Esophagus muscularis mucosa (tissue), 4 donors: ENCODE data around the gene GNG12.

ENCODE experiments used
- EP300 ChIP-seq: sonication (generic); formaldehyde crosslinking; IDR thresholded peaks from one replicate; pipeline ENCODE4 v1.6.1; 2017; ENCODE audit warnings: antibody characterized with exemption
- POLR2A ChIP-seq: fragments of 450-650 bp; IDR thresholded peaks from one replicate; pipeline ENCODE4 v1.6.1; 2017; ENCODE audit warnings: antibody characterized with exemption, moderate library complexity, mild to moderate bottlenecking, low read depth
- POLR2AphosphoS5 ChIP-seq, 2 donors: sonication (generic); formaldehyde crosslinking; IDR thresholded peaks; one replicate each; pipeline ENCODE4 v1.6.1; 2017; ENCODE audit warnings: antibody characterized with exemption in 2 of 2
- TF ChIP-seq, protein P1 (sequence below), 3 experiments: fragments of 200-600 bp in 2 of 3; fragments of 450-650 bp in 1 of 3; sonication (generic) in 2 of 3; IDR thresholded peaks; one replicate each; pipeline ENCODE4 v1.5.1; 2017 to 2019; ENCODE audit warnings: antibody characterized with exemption in 3 of 3, mild to moderate bottlenecking in 2 of 3, moderate library complexity in 1 of 3

DNA sequence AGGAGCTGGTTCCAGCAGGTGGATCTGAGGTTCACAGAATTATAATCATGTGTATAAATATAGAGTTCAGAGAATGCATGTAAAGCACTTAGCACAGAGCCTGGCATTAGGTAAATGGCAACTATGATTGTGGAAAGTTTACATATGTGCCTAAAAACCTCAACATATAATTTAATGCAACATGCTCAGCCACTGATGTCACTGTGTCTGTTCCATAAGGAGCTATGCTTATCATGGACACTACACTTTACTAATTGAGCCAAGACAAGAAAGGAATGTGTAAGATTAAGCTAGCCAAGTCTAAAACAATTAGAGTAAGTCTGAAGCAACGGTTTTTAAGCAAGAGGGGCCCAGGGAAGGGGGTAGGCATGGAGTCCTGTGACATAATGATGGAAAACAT is 61.5 kb downstream of the GNG12 start:
- TF ChIP-seq, protein P1, sequence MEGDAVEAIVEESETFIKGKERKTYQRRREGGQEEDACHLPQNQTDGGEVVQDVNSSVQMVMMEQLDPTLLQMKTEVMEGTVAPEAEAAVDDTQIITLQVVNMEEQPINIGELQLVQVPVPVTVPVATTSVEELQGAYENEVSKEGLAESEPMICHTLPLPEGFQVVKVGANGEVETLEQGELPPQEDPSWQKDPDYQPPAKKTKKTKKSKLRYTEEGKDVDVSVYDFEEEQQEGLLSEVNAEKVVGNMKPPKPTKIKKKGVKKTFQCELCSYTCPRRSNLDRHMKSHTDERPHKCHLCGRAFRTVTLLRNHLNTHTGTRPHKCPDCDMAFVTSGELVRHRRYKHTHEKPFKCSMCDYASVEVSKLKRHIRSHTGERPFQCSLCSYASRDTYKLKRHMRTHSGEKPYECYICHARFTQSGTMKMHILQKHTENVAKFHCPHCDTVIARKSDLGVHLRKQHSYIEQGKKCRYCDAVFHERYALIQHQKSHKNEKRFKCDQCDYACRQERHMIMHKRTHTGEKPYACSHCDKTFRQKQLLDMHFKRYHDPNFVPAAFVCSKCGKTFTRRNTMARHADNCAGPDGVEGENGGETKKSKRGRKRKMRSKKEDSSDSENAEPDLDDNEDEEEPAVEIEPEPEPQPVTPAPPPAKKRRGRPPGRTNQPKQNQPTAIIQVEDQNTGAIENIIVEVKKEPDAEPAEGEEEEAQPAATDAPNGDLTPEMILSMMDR (IDR thresholded peaks at IDR 0.05) = no peak
- TF ChIP-seq EP300 (no peak), POLR2AphosphoS5 (IDR thresholded peaks at IDR 0.05) (no peak), POLR2A (no peak)
